Keratinocyte (primary cell): ENCODE results near the gene PLAC9. TPM values are rescaled to one million over a fixed set of nuclear protein-coding genes. Genes with fewer than 3 reads are reported as not detected.

ENCODE experiments used
- DNase-seq: peaks from one replicate; pipeline ENCODE4 v3.0.0-alpha.2; 2011; ENCODE audit warnings: low read depth, missing footprints, low spot score
- FAIRE-seq: peaks from 2 replicates; lab custom pipeline; 2011; peaks lifted over from hg19 to GRCh38; lab: Jason Lieb, UNC
- H2AFZ ChIP-seq: 2 replicates; pipeline ENCODE4 v1.6.0; 2012; ENCODE audit warnings: low read length, control low read depth, inconsistent platforms; ENCODE audit not compliant: control insufficient read depth
- H3K27ac ChIP-seq: 2 replicates; pipeline ENCODE4 v1.5.1; 2011; ENCODE audit warnings: low read length; ENCODE audit not compliant: control insufficient read depth, insufficient read depth
- H3K27me3 ChIP-seq: 3 replicates; pipeline ENCODE4 v1.6.0; 2011; ENCODE audit warnings: low read length; ENCODE audit not compliant: control insufficient read depth, insufficient read depth; ENCODE audit errors: extremely low read depth
- H3K36me3 ChIP-seq, 2 experiments: 2 replicates in 1 of 2; 3 replicates in 1 of 2; pipeline ENCODE4 v1.5.1; 2011; ENCODE audit warnings: low read length in 2 of 2, mild to moderate bottlenecking in 1 of 2; ENCODE audit not compliant: control insufficient read depth in 2 of 2, insufficient read depth in 2 of 2; ENCODE audit errors: extremely low read depth in 1 of 2
- H3K4me1 ChIP-seq: 3 replicates; pipeline ENCODE4 v1.5.1; 2011; ENCODE audit warnings: low read length; ENCODE audit not compliant: control insufficient read depth, insufficient read depth; ENCODE audit errors: extremely low read depth
- H3K4me2 ChIP-seq: 3 replicates; pipeline ENCODE4 v1.6.0; 2011; ENCODE audit warnings: low read depth, low read length; ENCODE audit not compliant: control insufficient read depth, insufficient read depth; ENCODE audit errors: extremely low read depth
- H3K4me3 ChIP-seq, 3 experiments: fragments of 200-600 bp in 1 of 3; sonication (generic) in 1 of 3; 2 replicates in 2 of 3; 3 replicates in 1 of 3; pipeline ENCODE4 v1.5.1; 2011 to 2016; ENCODE audit warnings: low read length in 3 of 3, mild to moderate bottlenecking in 3 of 3, control low read depth in 2 of 3, inconsistent platforms in 1 of 3, low read depth in 1 of 3, mixed read lengths in 1 of 3, mixed run types in 1 of 3, moderate library complexity in 1 of 3; ENCODE audit not compliant: control insufficient read depth in 2 of 3, insufficient read depth in 2 of 3; ENCODE audit errors: extremely low read depth in 1 of 3
- H3K79me2 ChIP-seq: 2 replicates; pipeline ENCODE4 v1.6.0; 2012; ENCODE audit warnings: low read length; ENCODE audit not compliant: control insufficient read depth, insufficient read depth
- H3K9ac ChIP-seq: 3 replicates; pipeline ENCODE4 v1.6.0; 2011; ENCODE audit warnings: low read length; ENCODE audit not compliant: control insufficient read depth, insufficient read depth; ENCODE audit errors: extremely low read depth
- H3K9me1 ChIP-seq: 3 replicates; pipeline ENCODE4 v1.6.0; 2011; ENCODE audit warnings: low read length; ENCODE audit not compliant: control insufficient read depth, insufficient read depth; ENCODE audit errors: extremely low read depth
- H3K9me3 ChIP-seq: 2 replicates; pipeline ENCODE4 v1.5.1; 2012; ENCODE audit warnings: low read depth, low read length; ENCODE audit not compliant: control insufficient read depth
- H4K20me1 ChIP-seq: 3 replicates; pipeline ENCODE4 v1.6.0; 2011; ENCODE audit warnings: low read length; ENCODE audit not compliant: control insufficient read depth, insufficient read depth; ENCODE audit errors: extremely low read depth
- CTCF ChIP-seq, 3 experiments: IDR thresholded peaks in 1 of 3; conservative IDR thresholded peaks in 1 of 3; optimal IDR thresholded peaks in 1 of 3; 2 replicates in 2 of 3; 3 replicates in 1 of 3; pipeline versions ENCODE3 to v1.5.1; 2011; ENCODE audit warnings: low read length in 3 of 3, mild to moderate bottlenecking in 3 of 3, moderate library complexity in 2 of 3, control low read depth in 1 of 3, inconsistent platforms in 1 of 3; ENCODE audit not compliant: insufficient read depth in 2 of 3; ENCODE audit errors: extremely low read depth in 1 of 3
- EZH2 ChIP-seq: IDR thresholded peaks from one replicate; pipeline ENCODE4 v1.6.1; 2012; ENCODE audit warnings: inconsistent platforms, mild to moderate bottlenecking, low read length, moderate library complexity
- dilution Hi-C: fragments of 300-500 bp; cut with MboI; formaldehyde crosslinking; loops from one replicate; pipeline ENCODE4 v1.7.0; 2020; ENCODE audit warnings: low sequenced_read_pairs; ENCODE audit not compliant: extremely low pct_ligation_motif_present
- polyA plus RNA-seq, 5 experiments: library from polyadenylated mRNA; depleted of rRNA in 3 of 5; stranded (reverse) in 3 of 5; stranded (forward) in 1 of 5; unstranded in 1 of 5; fragments of >200 nt; gene quantifications; 1 replicate in 1 of 5; 2 replicates in 3 of 5; 3 replicates in 1 of 5; pipeline versions ENCODE4 v1.2.1 to v1.2.3, GENCODE V29; 2011 to 2012; ENCODE audit warnings: missing spikeins in 2 of 5, low read depth in 1 of 5, low replicate concordance in 1 of 5

Gene PLAC9
- polyA plus RNA-seq, 1 donor (not counting 4 experiments of a cell fraction or from before 2014, with no cell fraction given), result 0.39 TPM

- no peak overlapping the region for H3K4me2 ChIP-seq
- no peak overlapping the region for H3K27ac ChIP-seq
- H3K4me1 ChIP-seq, result no peaks in the 10 kb centered on the region
- H3K4me3 ChIP-seq, result no peak overlapping the region
- peaks cover 17% of the 10 kb centered on the region for H4K20me1 ChIP-seq
- no peak for FAIRE-seq
- peaks cover 6 to 13% of the 10 kb centered on the region in 2 experiments for H3K36me3 ChIP-seq
- TF ChIP-seq CTCF (optimal IDR thresholded peaks at IDR 0.05 in 1 of 3, IDR thresholded peaks at IDR 0.05 in 1 of 3, conservative IDR thresholded peaks at IDR 0.05 in 1 of 3; ENCODE audit: extremely low read depth in 1 of 3, insufficient read depth in 2 of 3, low read length in 3 of 3) (no peak), EZH2 (no peak)
- DNase-seq, result no peak
- H3K27me3 ChIP-seq, result no peaks in the 10 kb centered on the region
- H3K9me3 ChIP-seq, result no peaks in the 10 kb centered on the region
- no peak overlapping the region for H3K9ac ChIP-seq
- peaks cover 2% of the 10 kb centered on the region for H3K9me1 ChIP-seq
- H2AFZ ChIP-seq, result no peak overlapping the region
- dilution Hi-C loops, result no loop called here
- peaks cover 90% of the 10 kb centered on the region for H3K79me2 ChIP-seq
Observed at GRCh38 chr10:80183436-80183835, 50.9 kb downstream of the PLAC9 start.

- no peak for TF ChIP-seq CTCF (optimal IDR thresholded peaks at IDR 0.05 in 1 of 3, IDR thresholded peaks at IDR 0.05 in 1 of 3, conservative IDR thresholded peaks at IDR 0.05 in 1 of 3; ENCODE audit: extremely low read depth in 1 of 3, insufficient read depth in 2 of 3, low read length in 3 of 3)
- no peak for TF ChIP-seq EZH2
- H3K79me2 ChIP-seq, result peaks cover 92% of the 10 kb centered on the region
- FAIRE-seq (no peak), DNase-seq (no peak)
- no peak overlapping the region for H3K4me2 ChIP-seq
- peaks cover 2% of the 10 kb centered on the region for H3K9me1 ChIP-seq
- H3K4me1 ChIP-seq, result no peaks in the 10 kb centered on the region
- no peak overlapping the region for H2AFZ ChIP-seq
- H3K36me3 ChIP-seq, result peaks cover 6 to 13% of the 10 kb centered on the region in 2 experiments
- H4K20me1 ChIP-seq, result peaks cover 16% of the 10 kb centered on the region
- no peak overlapping the region for H3K9ac ChIP-seq
- no peaks in the 10 kb centered on the region for H3K27me3 ChIP-seq
- H3K9me3 ChIP-seq, result no peaks in the 10 kb centered on the region
- no peak overlapping the region for H3K4me3 ChIP-seq
- dilution Hi-C loops, result no loop called here
- no peak overlapping the region for H3K27ac ChIP-seq
Observed at GRCh38 chr10:80184291-80184690, 51.8 kb downstream of the PLAC9 start.
